IMR-90 (cell line): ENCODE data around the gene NTM. TPM values are rescaled to one million over a fixed set of nuclear protein-coding genes. Genes with fewer than 3 reads are reported as not detected.
A peak's percentile ranks its signal among the peaks of the same experiment; 100 is the strongest.

Source experiments
- ATAC-seq: fragments of 200-7000 bp; cut with Tn5 transposase; 2 replicates; pipeline ENCODE4 v1.9.1; 2020; ENCODE audit warnings: low read depth, mild to moderate bottlenecking, moderate library complexity
- BruUV-seq: library from RNA; stranded (reverse); fragments of 400-500 nt; replicated peaks from 2 replicates; lab custom pipeline; 2021; lab: Mats Ljungman, UMichigan
- CTCF ChIA-PET: fragments of 300-600 bp; formaldehyde crosslinking; extraction: SDS; loops from one replicate; lab custom pipeline; 2021; ENCODE audit warnings: antibody characterized with exemption; lab: Yijun Ruan, JAX
- POLR2A ChIA-PET: fragments of 300-600 bp; sonication (Branson Sonifier 250); formaldehyde crosslinking; loops from one replicate; lab custom pipeline; 2022; ENCODE audit warnings: antibody characterized with exemption; ENCODE audit not compliant: unreplicated experiment; lab: Charles Lee
- DNase-seq: peaks from one replicate; pipeline ENCODE4 v3.0.0; 2013
- H2AFZ ChIP-seq: replicated peaks from 2 replicates; pipeline ENCODE3; 2013; ENCODE audit warnings: low read length, mild to moderate bottlenecking; ENCODE audit not compliant: poor library complexity
- H2AK5ac ChIP-seq: 2 replicates; pipeline ENCODE4 v1.6.1; 2013; ENCODE audit warnings: low read depth, low read length, inconsistent platforms
- H2AK9ac ChIP-seq: replicated peaks from 2 replicates; pipeline ENCODE3; 2013; ENCODE audit warnings: mild to moderate bottlenecking, low read depth, low read length, moderate library complexity; ENCODE audit not compliant: poor library complexity
- H2BK120ac ChIP-seq: 2 replicates; pipeline ENCODE4 v1.6.1; 2013; ENCODE audit warnings: low read depth, low read length, inconsistent platforms
- H2BK15ac ChIP-seq: 3 replicates; pipeline ENCODE4 v1.6.1; 2013; ENCODE audit warnings: low read depth, low read length, inconsistent platforms
- H2BK20ac ChIP-seq: 2 replicates; pipeline ENCODE4 v1.6.1; 2013; ENCODE audit warnings: low read depth, mild to moderate bottlenecking, inconsistent platforms, low read length, moderate library complexity
- H2BK5ac ChIP-seq: 2 replicates; pipeline ENCODE4 v1.6.1; 2013; ENCODE audit warnings: mild to moderate bottlenecking, low read depth, low read length, inconsistent platforms; ENCODE audit not compliant: poor library complexity, severe bottlenecking
- H3K14ac ChIP-seq: replicated peaks from 2 replicates; pipeline ENCODE4 v1.6.1; 2013; ENCODE audit warnings: low read depth, low read length, inconsistent platforms
- H3K18ac ChIP-seq: 2 replicates; pipeline ENCODE4 v1.6.1; 2013; ENCODE audit warnings: low read depth, low read length, control low read depth
- H3K23ac ChIP-seq: 2 replicates; pipeline ENCODE4 v1.6.1; 2013; ENCODE audit warnings: low read depth, low read length, inconsistent platforms
- H3K27ac ChIP-seq: 2 replicates; pipeline ENCODE4 v1.5.1; 2013; ENCODE audit warnings: mild to moderate bottlenecking, control low read depth, low read length; ENCODE audit not compliant: insufficient read depth
- H3K27me3 ChIP-seq: 2 replicates; pipeline ENCODE4 v1.6.1; 2013; ENCODE audit warnings: low read length; ENCODE audit not compliant: control insufficient read depth, insufficient read depth
- H3K36me3 ChIP-seq: 2 replicates; pipeline ENCODE4 v1.6.1; 2013; ENCODE audit warnings: low read length, mixed read lengths; ENCODE audit not compliant: control insufficient read depth, insufficient read depth
- H3K4ac ChIP-seq: 2 replicates; pipeline ENCODE4 v1.6.1; 2013; ENCODE audit warnings: low read depth, low read length, inconsistent platforms
- H3K4me1 ChIP-seq: 2 replicates; pipeline ENCODE4 v1.6.1; 2013; ENCODE audit warnings: low read length, mixed read lengths; ENCODE audit not compliant: control insufficient read depth, insufficient read depth
- H3K4me2 ChIP-seq: 2 replicates; pipeline ENCODE4 v1.6.1; 2013; ENCODE audit warnings: low read depth, mild to moderate bottlenecking, control low read depth, low read length, moderate library complexity
- H3K4me3 ChIP-seq: 2 replicates; pipeline ENCODE4 v1.5.1; 2013; ENCODE audit warnings: low read depth, mild to moderate bottlenecking, control low read depth, low read length, moderate library complexity; ENCODE audit not compliant: insufficient read depth
- H3K56ac ChIP-seq: 2 replicates; pipeline ENCODE4 v1.6.1; 2013; ENCODE audit warnings: low read length, inconsistent platforms; ENCODE audit not compliant: insufficient read depth; ENCODE audit errors: extremely low read depth
- H3K79me1 ChIP-seq, 2 experiments: 2 replicates each; pipeline ENCODE4 v1.6.1; 2013; ENCODE audit warnings: low read length in 2 of 2, inconsistent platforms in 1 of 2, low read depth in 1 of 2
- H3K9ac ChIP-seq: 2 replicates; pipeline ENCODE4 v1.6.1; 2013; ENCODE audit warnings: low read depth, low read length, control low read depth
- H3K9me1 ChIP-seq: 2 replicates; pipeline ENCODE4 v1.6.1; 2013; ENCODE audit warnings: low read length, inconsistent platforms; ENCODE audit not compliant: insufficient read depth
- H3K9me3 ChIP-seq: 2 replicates; pipeline ENCODE4 v1.6.1; 2013; ENCODE audit warnings: low read length; ENCODE audit not compliant: control insufficient read depth, insufficient read depth
- H4K20me1 ChIP-seq: 2 replicates; pipeline ENCODE4 v1.6.1; 2013; ENCODE audit warnings: low read length, inconsistent platforms; ENCODE audit not compliant: insufficient read depth
- H4K5ac ChIP-seq: 2 replicates; pipeline ENCODE4 v1.6.1; 2013; ENCODE audit warnings: mild to moderate bottlenecking, low read depth, low read length, control low read depth
- H4K8ac ChIP-seq, 2 experiments: 2 replicates each; pipeline ENCODE4 v1.6.1; 2013; ENCODE audit warnings: low read depth in 2 of 2, low read length in 2 of 2, control low read depth in 1 of 2, inconsistent platforms in 1 of 2
- H4K91ac ChIP-seq: 2 replicates; pipeline ENCODE4 v1.6.1; 2013; ENCODE audit warnings: low read depth, low read length, inconsistent platforms; ENCODE audit not compliant: insufficient read depth
- MAFK ChIP-seq: IDR thresholded peaks from 2 replicates; pipeline ENCODE4 v1.6.1; 2012; ENCODE audit warnings: low read depth, low read length, improper control_type of control experiment
- RCOR1 ChIP-seq: IDR thresholded peaks from 2 replicates; pipeline ENCODE4 v1.6.1; 2012; ENCODE audit warnings: mild to moderate bottlenecking, low read length, improper control_type of control experiment; ENCODE audit not compliant: insufficient replicate concordance
- WGBS, 2 experiments: methylation state at CpG; one replicate each; pipeline versions ENCODE4 v1.1.5 to v1.1.7; 2013; ENCODE audit warnings: missing lambda C conversion rate in 2 of 2; ENCODE audit not compliant: insufficient read length in 1 of 2; ENCODE audit errors: extremely low coverage in 2 of 2; 5-methylcytosine and 5-hydroxymethylcytosine counted together
- dilution Hi-C: fragments of 300-500 bp; cut with HindIII; formaldehyde crosslinking; loops from one replicate; pipeline ENCODE4 v1.14.3; 2018; ENCODE audit warnings: low sequenced_read_pairs; ENCODE audit not compliant: unreplicated experiment
- in situ Hi-C: fragments of 300-500 bp; cut with MboI; formaldehyde crosslinking; loops from 3 replicates; pipeline ENCODE4 v1.14.3; 2019; ENCODE audit warnings: low sequenced_read_pairs, inconsistent platforms, mixed read lengths
- intact Hi-C: fragments of 100-400 bp; cut with micrococcal nuclease; formaldehyde crosslinking; loops from 2 replicates; pipeline ENCODE4 v1.10.0; 2022
- polyA plus RNA-seq, 3 experiments: library from polyadenylated mRNA; depleted of rRNA; stranded (reverse); fragments of >200 nt; gene quantifications; 2 replicates each; pipeline ENCODE4 v1.2.3, GENCODE V29; 2012; ENCODE audit warnings: low replicate concordance in 1 of 3
- total RNA-seq: library from RNA; depleted of rRNA; stranded (reverse); fragments of >200 nt; gene quantifications from 2 replicates; pipeline ENCODE4 v1.2.3, GENCODE V29; 2012

The NTM gene
- total and polyA plus RNA-seq, 2 of the 4 experiments (the other 2 are of a cell fraction) = 19.5 to 25.5 TPM

DNA sequence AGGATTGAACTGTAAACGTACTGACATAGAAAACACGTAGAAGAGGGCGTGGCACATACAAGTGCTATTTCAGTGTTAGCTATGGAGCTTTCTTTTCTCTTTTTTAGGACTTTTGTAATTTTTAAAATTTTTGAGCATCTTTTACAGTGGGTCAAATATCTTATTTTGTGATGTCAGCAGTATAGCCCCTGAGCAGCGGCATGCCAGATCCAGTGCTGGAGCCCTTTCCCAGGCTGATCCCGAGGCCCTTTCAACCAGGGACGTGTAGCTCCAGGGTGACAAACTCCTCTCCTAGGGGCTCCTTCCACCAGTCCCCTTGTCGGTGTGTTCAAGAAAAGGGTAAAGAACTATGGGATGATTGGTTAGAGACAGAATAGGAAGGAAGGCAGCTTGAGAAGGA, 777.0 kb downstream of the NTM start:
- no peak overlapping the region for H2BK5ac ChIP-seq
- H2AFZ ChIP-seq = no peak overlapping the region
- H3K4ac ChIP-seq = no peak overlapping the region
- H3K14ac ChIP-seq = no peak overlapping the region
- no peaks in the 10 kb centered on the region for H3K27me3 ChIP-seq
- H2BK120ac ChIP-seq = no peak overlapping the region
- H3K4me1 ChIP-seq = no peaks in the 10 kb centered on the region
- no peak overlapping the region for H3K4me3 ChIP-seq
- no peak overlapping the region for H3K9ac ChIP-seq
- no peak overlapping the region for H2AK9ac ChIP-seq
- no peak overlapping the region for H3K27ac ChIP-seq
- H4K20me1 ChIP-seq = no peaks in the 10 kb centered on the region
- no peaks in the 10 kb centered on the region for H3K9me3 ChIP-seq
- no TSS peak for BruUV-seq
- ATAC-seq (no peak), DNase-seq (no peak)
- TF ChIP-seq MAFK = peak; percentile 25; the same call in 1 of the 2 replicates
- TF ChIP-seq RCOR1 = no peak
- H3K9me1 ChIP-seq = peaks cover 4% of the 10 kb centered on the region; the same call in 1 of the 2 replicates
- H3K23ac ChIP-seq = no peak overlapping the region
- H2AK5ac ChIP-seq = no peak overlapping the region
- no peak overlapping the region for H4K5ac ChIP-seq
- 0 out of 4 replicates have a peak, but pooled peaks cover 0 to 6% of the 10 kb centered on the region in 2 experiments for H3K79me1 ChIP-seq
- no peak overlapping the region for H4K8ac ChIP-seq
- no peak overlapping the region for H3K4me2 ChIP-seq
- H2BK20ac ChIP-seq = no peak overlapping the region
- in situ Hi-C loops (no loop called here), dilution Hi-C loops (no loop called here), intact Hi-C loops (loop anchor here (10.0 kb wide), 1 partner anchor 217 kb away; no protein-coding TSS in a partner anchor)
- WGBS, 2 experiments = 100% methylated on average over 3 of the region's 7 CpGs; no CpG with 5 or more reads in 1 of the 2 experiments
- no peak overlapping the region for H2BK15ac ChIP-seq
- no peak overlapping the region for H4K91ac ChIP-seq
- CTCF ChIA-PET = interaction anchor here (1.2 kb wide), 1 partner anchor 20 kb away, joined by 4 read pairs; no protein-coding TSS in a partner anchor
- no peak overlapping the region for H3K18ac ChIP-seq
- no peaks in the 10 kb centered on the region for H3K36me3 ChIP-seq
- H3K56ac ChIP-seq = no peak overlapping the region
- POLR2A ChIA-PET = no interaction called here
